B cell (primary cell): Measurements from ENCODE around the gene MVK. TPM values are rescaled to one million over a fixed set of nuclear protein-coding genes. Genes with fewer than 3 reads are reported as not detected.

ENCODE experiments used
- ATAC-seq: fragments of 200-7000 bp; cut with Tn5 transposase; one replicate; pipeline ENCODE4 v1.10.0; 2021; ENCODE audit warnings: low read depth, mild to moderate bottlenecking, moderate number of reproducible peaks, moderate library complexity
- CTCF ChIA-PET: fragments of 350-600 bp; sonication (Branson Sonifier 250); formaldehyde crosslinking; loops from one replicate; lab custom pipeline; 2021; ENCODE audit warnings: antibody characterized with exemption, inconsistent platforms; lab: Charles Lee
- POLR2A ChIA-PET: fragments of 350-600 bp; sonication (Branson Sonifier 250); formaldehyde crosslinking; loops from one replicate; lab custom pipeline; 2021; ENCODE audit warnings: antibody characterized with exemption; lab: Charles Lee
- DNase-seq: peaks from one replicate; pipeline ENCODE4 v3.0.0; 2013
- H2AFZ ChIP-seq: 2 replicates; pipeline ENCODE4 v1.6.1; 2012; ENCODE audit warnings: mild to moderate bottlenecking, low read depth, low read length; ENCODE audit not compliant: insufficient read depth, poor library complexity, severe bottlenecking
- H3K27ac ChIP-seq, 2 donors: 1 replicate in 1 of 2; 2 replicates in 1 of 2; pipeline ENCODE4 v1.5.1; 2012 to 2013; ENCODE audit warnings: low read length in 2 of 2, mild to moderate bottlenecking in 2 of 2, moderate library complexity in 1 of 2
- H3K27me3 ChIP-seq, 4 experiments: fragments of 200-600 bp in 1 of 4; sonication (generic) in 1 of 4; replicated peaks in 1 of 4; 1 replicate in 2 of 4; 2 replicates in 2 of 4; pipeline versions ENCODE4 v1.6.1 to v1.7.0; 2013 to 2016; ENCODE audit warnings: low read length in 3 of 4, mild to moderate bottlenecking in 2 of 4, mixed read lengths in 1 of 4, moderate library complexity in 1 of 4; ENCODE audit not compliant: insufficient read depth in 4 of 4, control insufficient read depth in 3 of 4; ENCODE audit errors: control extremely low read depth in 1 of 4
- H3K36me3 ChIP-seq, 2 experiments: replicated peaks in 1 of 2; 1 replicate in 1 of 2; 2 replicates in 1 of 2; pipeline versions ENCODE4 v1.6.1 to v1.7.1; 2013; ENCODE audit warnings: low read length in 1 of 2; ENCODE audit not compliant: insufficient read depth in 2 of 2, control insufficient read depth in 1 of 2; ENCODE audit errors: control extremely low read depth in 1 of 2, extremely low read depth in 1 of 2
- H3K4me1 ChIP-seq, 2 donors: fragments of 200-600 bp in 1 of 2; sonication (generic) in 1 of 2; 1 replicate in 1 of 2; 2 replicates in 1 of 2; pipeline versions ENCODE4 v1.5.1 to v1.6.1; 2013 to 2017; ENCODE audit warnings: low read length in 2 of 2; ENCODE audit not compliant: control insufficient read depth in 2 of 2, insufficient read depth in 2 of 2
- H3K4me2 ChIP-seq: replicated peaks from 2 replicates; pipeline ENCODE3; 2012; ENCODE audit warnings: mild to moderate bottlenecking, low read depth, low read length; ENCODE audit not compliant: poor library complexity, severe bottlenecking
- H3K4me3 ChIP-seq, 5 experiments: fragments of 200-600 bp in 1 of 5; sonication (generic) in 1 of 5; 1 replicate in 3 of 5; 2 replicates in 2 of 5; pipeline versions ENCODE4 v1.5.1 to v1.7.0; 2011 to 2016; ENCODE audit warnings: low read length in 4 of 5, mild to moderate bottlenecking in 4 of 5, low read depth in 2 of 5, control low read depth in 1 of 5, moderate library complexity in 1 of 5; ENCODE audit not compliant: insufficient read depth in 1 of 5; ENCODE audit errors: control extremely low read depth in 1 of 5, extremely low read depth in 1 of 5
- H3K79me2 ChIP-seq: fragments of 200-600 bp; sonication (generic); one replicate; pipeline ENCODE4 v1.6.0; 2016; ENCODE audit warnings: low read length; ENCODE audit not compliant: control insufficient read depth, insufficient read depth
- H3K9ac ChIP-seq: fragments of 200-600 bp; sonication (generic); 2 replicates; pipeline ENCODE4 v1.6.1; 2017; ENCODE audit warnings: mild to moderate bottlenecking, low read length, moderate library complexity
- H3K9me3 ChIP-seq, 3 donors: one replicate each; pipeline versions ENCODE4 v1.6.1 to v1.7.1; 2013; ENCODE audit warnings: low read length in 2 of 3; ENCODE audit not compliant: control insufficient read depth in 2 of 3, insufficient read depth in 1 of 3; ENCODE audit errors: control extremely low read depth in 1 of 3
- H4K20me1 ChIP-seq: 2 replicates; pipeline ENCODE4 v1.6.0; 2012; ENCODE audit warnings: mild to moderate bottlenecking, low read length; ENCODE audit not compliant: insufficient read depth, control insufficient read depth, poor library complexity, severe bottlenecking
- H3K27ac Mint-ChIP-seq: one replicate; pipeline ENCODE4 v1.8.0; 2021; ENCODE audit warnings: mixed read lengths
- H3K27me3 Mint-ChIP-seq: one replicate; pipeline ENCODE4 v1.8.0; 2021; ENCODE audit warnings: mixed read lengths
- H3K4me1 Mint-ChIP-seq: one replicate; pipeline ENCODE4 v1.8.0; 2021; ENCODE audit warnings: mixed read lengths
- H3K4me3 Mint-ChIP-seq: one replicate; pipeline ENCODE4 v1.8.0; 2021; ENCODE audit warnings: mixed read lengths
- H3K9me3 Mint-ChIP-seq: one replicate; pipeline ENCODE4 v1.8.0; 2022; ENCODE audit warnings: mixed read lengths; ENCODE audit not compliant: insufficient read depth
- EZH2 ChIP-seq: IDR thresholded peaks from 2 replicates; pipeline ENCODE4 v1.6.1; 2012; ENCODE audit warnings: borderline replicate concordance, low read depth, mild to moderate bottlenecking, moderate library complexity, low read length; ENCODE audit not compliant: insufficient read depth, poor library complexity, severe bottlenecking
- WGBS: methylation state at CpG from one replicate; pipeline ENCODE4 v1.1.5; 2013; ENCODE audit warnings: missing lambda C conversion rate; ENCODE audit not compliant: insufficient coverage; 5-methylcytosine and 5-hydroxymethylcytosine counted together
- intact Hi-C: fragments of 100-400 bp; cut with micrococcal nuclease; formaldehyde crosslinking; loops from one replicate; pipeline ENCODE4 v1.10.0; 2022
- polyA plus RNA-seq: library from polyadenylated mRNA; depleted of rRNA; stranded (reverse); fragments of >200 nt; gene quantifications from 2 replicates; pipeline ENCODE4 v1.2.3, GENCODE V29; 2012
- total RNA-seq, 2 donors: library from RNA; stranded (reverse); fragments of 120-200 nt in 1 of 2; gene quantifications; 1 replicate in 1 of 2; 2 replicates in 1 of 2; pipeline versions ENCODE4 v1.2.3 to v1.2.4, GENCODE V29; 2013 to 2022
- TF ChIP-seq, protein P1 (sequence below): fragments of 200-600 bp; IDR thresholded peaks from one replicate; pipeline ENCODE4 v1.8.0; 2022; ENCODE audit warnings: antibody characterized with exemption, mild to moderate bottlenecking

The MVK gene
- total and polyA plus RNA-seq, 2 donors (not counting 1 experiment from before 2014, with no cell fraction given) = 12.1 to 12.5 TPM

- peaks cover 2% of the 10 kb centered on the region for H3K9me3 Mint-ChIP-seq
- DNase-seq = no peak
- CTCF ChIA-PET = no interaction called here
Observed at GRCh38 chr12:109559200-109559505, 14.4 kb upstream of the MVK start.

DNA sequence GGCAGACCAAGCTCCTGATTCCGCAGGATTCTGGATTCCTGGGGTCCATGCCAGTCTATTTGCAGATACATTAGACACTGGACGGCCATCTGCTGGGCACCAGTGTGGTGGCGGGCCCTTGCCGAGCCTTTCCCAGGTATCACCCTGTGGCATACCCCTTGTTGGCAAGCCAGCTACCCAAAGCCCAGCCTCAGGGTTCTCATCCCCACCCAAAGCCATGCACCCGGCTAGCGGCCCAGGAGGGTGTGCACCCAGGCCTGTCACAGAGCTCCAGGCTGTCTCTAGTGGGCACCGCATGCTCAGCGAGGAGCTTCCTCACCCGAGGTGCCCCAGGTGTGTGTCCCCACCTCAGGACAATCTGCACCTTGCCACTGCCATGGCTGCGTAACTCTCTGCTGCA, 14.0 kb upstream of the MVK start:
- CTCF ChIA-PET = interaction anchor here (0.6 to 0.8 kb wide), 2 partner anchors 18 to 38 kb away, joined by 3 to 4 read pairs; no protein-coding TSS in a partner anchor
- DNase-seq (no peak), ATAC-seq (no peak)
- Mint-ChIP-seq H3K27ac (no peak overlapping the region), H3K9me3 (peaks cover 2% of the 10 kb centered on the region), H3K4me1 (no peaks in the 10 kb centered on the region), H3K27me3 (no peaks in the 10 kb centered on the region), H3K4me3 (no peak overlapping the region)
- Histone ChIP-seq H3K9ac (no peak overlapping the region), H3K79me2 (no peaks in the 10 kb centered on the region), H3K9me3 (peaks cover 0 to 22% (median 0%) of the 10 kb centered on the region in 3 donors), H3K36me3 (peaks cover 0 to 11% of the 10 kb centered on the region in 2 experiments), H3K4me2 (no peak overlapping the region), H3K4me3 (no peak overlapping the region), H3K4me1 (no peaks in the 10 kb centered on the region), H4K20me1 (no peaks in the 10 kb centered on the region), H3K27ac (no peak overlapping the region), H3K27me3 (no peaks in the 10 kb centered on the region), H2AFZ (no peak overlapping the region)
- TF ChIP-seq, protein P1, sequence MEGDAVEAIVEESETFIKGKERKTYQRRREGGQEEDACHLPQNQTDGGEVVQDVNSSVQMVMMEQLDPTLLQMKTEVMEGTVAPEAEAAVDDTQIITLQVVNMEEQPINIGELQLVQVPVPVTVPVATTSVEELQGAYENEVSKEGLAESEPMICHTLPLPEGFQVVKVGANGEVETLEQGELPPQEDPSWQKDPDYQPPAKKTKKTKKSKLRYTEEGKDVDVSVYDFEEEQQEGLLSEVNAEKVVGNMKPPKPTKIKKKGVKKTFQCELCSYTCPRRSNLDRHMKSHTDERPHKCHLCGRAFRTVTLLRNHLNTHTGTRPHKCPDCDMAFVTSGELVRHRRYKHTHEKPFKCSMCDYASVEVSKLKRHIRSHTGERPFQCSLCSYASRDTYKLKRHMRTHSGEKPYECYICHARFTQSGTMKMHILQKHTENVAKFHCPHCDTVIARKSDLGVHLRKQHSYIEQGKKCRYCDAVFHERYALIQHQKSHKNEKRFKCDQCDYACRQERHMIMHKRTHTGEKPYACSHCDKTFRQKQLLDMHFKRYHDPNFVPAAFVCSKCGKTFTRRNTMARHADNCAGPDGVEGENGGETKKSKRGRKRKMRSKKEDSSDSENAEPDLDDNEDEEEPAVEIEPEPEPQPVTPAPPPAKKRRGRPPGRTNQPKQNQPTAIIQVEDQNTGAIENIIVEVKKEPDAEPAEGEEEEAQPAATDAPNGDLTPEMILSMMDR = no peak
- TF ChIP-seq EZH2 = no peak
- POLR2A ChIA-PET = no interaction called here
- intact Hi-C loops = no loop called here
- 95% methylated on average over 10 of the region's 10 CpGs for WGBS

More at GRCh38 chr12:109559200-109559505, 14.4 kb upstream of the MVK start:
- ATAC-seq = no peak
- H3K79me2 ChIP-seq = no peaks in the 10 kb centered on the region
- intact Hi-C loops = no loop called here
- no peaks in the 10 kb centered on the region for H4K20me1 ChIP-seq
- H3K4me3 ChIP-seq = no peak overlapping the region
- H3K4me1 ChIP-seq = no peaks in the 10 kb centered on the region
- peaks cover 0 to 11% of the 10 kb centered on the region in 2 experiments for H3K36me3 ChIP-seq
- no peak overlapping the region for H3K4me2 ChIP-seq
- H3K9ac ChIP-seq = no peak overlapping the region
- no peak overlapping the region for H3K27ac Mint-ChIP-seq
- no peak overlapping the region for H3K27ac ChIP-seq
- peaks cover 0 to 22% (median 0%) of the 10 kb centered on the region in 3 donors for H3K9me3 ChIP-seq
- WGBS = 86% methylated on average over 3 of the region's 6 CpGs
- POLR2A ChIA-PET = no interaction called here
- TF ChIP-seq EZH2 = no peak
- TF ChIP-seq, protein P1 = no peak
- H3K4me3 Mint-ChIP-seq = no peak overlapping the region
- H3K4me1 Mint-ChIP-seq = no peaks in the 10 kb centered on the region
- H2AFZ ChIP-seq = no peak overlapping the region
- no peaks in the 10 kb centered on the region for H3K27me3 Mint-ChIP-seq
- H3K27me3 ChIP-seq = no peaks in the 10 kb centered on the region
